ENCODE measurements around the gene PNMA8B. TPM values are rescaled to one million over a fixed set of nuclear protein-coding genes. Genes with fewer than 3 reads are reported as not detected.
"Not testable (repeated sequence)": the region's sequence is repeated elsewhere in the genome, so short reads cannot be mapped to it uniquely, and the experiment has no call there.

PNMA8B gene
- total RNA-seq, 2 donors from 2014 or later = 0.17 to 0.18 TPM

DNA sequence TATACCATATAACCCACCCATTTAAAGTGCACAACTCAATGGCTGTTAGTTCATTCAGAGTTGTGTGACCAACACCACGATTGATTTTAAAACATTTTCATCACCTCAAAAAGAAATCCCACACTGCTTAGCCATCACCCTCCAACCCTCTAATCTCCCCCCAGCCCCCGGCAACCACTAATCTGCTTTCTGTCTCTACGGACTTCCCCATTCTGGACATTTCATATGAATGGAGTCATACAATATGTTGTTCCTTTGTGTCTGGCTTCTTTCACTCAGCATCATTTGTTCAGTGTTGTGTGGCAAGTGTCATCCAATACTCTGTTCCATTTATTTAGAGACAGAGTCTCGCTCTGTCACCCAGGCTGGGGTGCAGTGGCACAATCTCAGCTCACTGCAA lies 4.0 kb upstream of the PNMA8B start:
- Mint-ChIP-seq H3K27me3 (peaks cover 37% of the 10 kb centered on the region), H3K4me3 (no peak overlapping the region), H3K4me1 (peaks cover 4% of the 10 kb centered on the region), H3K27ac (no peak overlapping the region), H3K36me3 (ENCODE audit: low read depth) (peaks cover 1% of the 10 kb centered on the region)
- ATAC-seq = no peak
- DNase-seq = no peak
- H3K9me3 ChIP-seq (ENCODE audit: control insufficient read depth, low read length, poor library complexity, severe bottlenecking) = no peaks in the 10 kb centered on the region

DNA sequence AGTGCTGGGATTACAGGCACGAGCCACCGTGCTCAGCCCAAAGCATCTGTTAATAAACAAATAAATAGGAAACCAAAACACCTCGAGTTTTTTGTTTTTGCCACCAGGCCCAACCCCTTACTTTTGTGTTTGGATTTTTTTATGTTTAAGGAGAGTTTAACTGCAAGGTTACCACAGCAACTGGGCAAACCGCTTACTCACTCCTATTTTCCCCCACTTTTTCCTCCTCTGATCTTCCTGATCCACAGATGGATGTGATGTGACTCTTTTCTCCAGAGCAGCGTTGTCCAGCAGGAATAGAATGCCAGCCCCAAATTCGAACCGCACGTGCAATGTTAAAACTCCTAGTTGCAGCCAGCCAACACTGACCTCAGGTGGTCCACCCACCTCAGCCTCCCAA lies 2.1 kb upstream of the PNMA8B start:
- Mint-ChIP-seq H3K4me1 (peaks cover 11% of the 10 kb centered on the region), H3K27me3 (peaks cover 39% of the 10 kb centered on the region), H3K27ac (no peak overlapping the region), H3K4me3 (no peak overlapping the region), H3K36me3 (ENCODE audit: low read depth) (peaks cover 5% of the 10 kb centered on the region)
- DNase-seq (no peak), ATAC-seq (no peak)
- no peaks in the 10 kb centered on the region for H3K9me3 ChIP-seq (ENCODE audit: control insufficient read depth, low read length, poor library complexity, severe bottlenecking)

DNA sequence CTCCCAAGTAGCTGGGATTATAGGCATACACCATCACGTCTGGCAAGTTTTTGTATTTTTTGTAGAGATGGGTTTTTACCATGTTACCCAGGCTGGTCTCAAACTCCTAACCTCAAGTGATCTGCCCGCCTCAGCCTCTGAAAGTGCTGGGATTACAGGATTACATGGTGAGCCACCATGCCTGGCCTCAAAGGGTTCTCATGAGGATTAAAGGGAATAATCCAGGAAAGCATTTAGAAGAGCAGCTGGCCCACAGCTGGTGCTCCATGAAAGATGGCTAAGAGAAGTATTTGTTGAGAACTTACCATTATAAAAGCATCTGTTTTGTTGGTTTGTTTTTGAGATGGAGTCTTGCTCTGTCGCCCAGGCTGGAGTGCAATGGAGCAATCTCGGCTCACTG lies 1.2 kb upstream of the PNMA8B start:
- H3K4me3 Mint-ChIP-seq; ATAC-seq; DNase-seq; H3K9me3 ChIP-seq (ENCODE audit: control insufficient read depth, low read length, poor library complexity, severe bottlenecking); H3K27ac Mint-ChIP-seq; H3K36me3 Mint-ChIP-seq (ENCODE audit: low read depth): not testable (repeated sequence)
- H3K27me3 Mint-ChIP-seq = peaks cover 43% of the 10 kb centered on the region
- H3K4me1 Mint-ChIP-seq = peaks cover 13% of the 10 kb centered on the region

DNA sequence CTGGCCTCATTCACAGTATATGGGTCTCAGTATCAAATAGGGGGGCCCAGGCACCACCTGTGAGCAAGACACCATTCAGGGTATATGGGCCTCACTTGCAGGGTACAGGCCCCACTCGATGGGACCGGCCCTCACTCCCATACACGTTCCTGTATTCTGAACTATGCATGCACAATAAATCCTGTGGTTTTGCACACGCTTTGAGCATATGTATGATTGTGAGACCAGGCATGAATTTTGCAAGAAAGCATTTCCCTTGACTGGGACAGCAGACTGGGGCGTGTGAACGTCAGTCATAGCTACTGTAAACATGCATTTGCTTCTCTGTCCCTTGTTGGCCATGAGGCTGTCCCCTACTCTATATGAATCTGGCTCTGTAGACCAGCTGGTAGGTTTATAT lies 637 bp upstream of the PNMA8B start:
- H3K9me3 ChIP-seq (ENCODE audit: control insufficient read depth, low read length, poor library complexity, severe bottlenecking) = no peaks in the 10 kb centered on the region
- ATAC-seq = no peak
- no peak for DNase-seq
- H3K27ac Mint-ChIP-seq = no peak overlapping the region
- peaks cover 5% of the 10 kb centered on the region for H3K36me3 Mint-ChIP-seq (ENCODE audit: low read depth)
- H3K27me3 Mint-ChIP-seq = peaks cover 49% of the 10 kb centered on the region
- no peak overlapping the region for H3K4me3 Mint-ChIP-seq
- peaks cover 13% of the 10 kb centered on the region for H3K4me1 Mint-ChIP-seq

DNA sequence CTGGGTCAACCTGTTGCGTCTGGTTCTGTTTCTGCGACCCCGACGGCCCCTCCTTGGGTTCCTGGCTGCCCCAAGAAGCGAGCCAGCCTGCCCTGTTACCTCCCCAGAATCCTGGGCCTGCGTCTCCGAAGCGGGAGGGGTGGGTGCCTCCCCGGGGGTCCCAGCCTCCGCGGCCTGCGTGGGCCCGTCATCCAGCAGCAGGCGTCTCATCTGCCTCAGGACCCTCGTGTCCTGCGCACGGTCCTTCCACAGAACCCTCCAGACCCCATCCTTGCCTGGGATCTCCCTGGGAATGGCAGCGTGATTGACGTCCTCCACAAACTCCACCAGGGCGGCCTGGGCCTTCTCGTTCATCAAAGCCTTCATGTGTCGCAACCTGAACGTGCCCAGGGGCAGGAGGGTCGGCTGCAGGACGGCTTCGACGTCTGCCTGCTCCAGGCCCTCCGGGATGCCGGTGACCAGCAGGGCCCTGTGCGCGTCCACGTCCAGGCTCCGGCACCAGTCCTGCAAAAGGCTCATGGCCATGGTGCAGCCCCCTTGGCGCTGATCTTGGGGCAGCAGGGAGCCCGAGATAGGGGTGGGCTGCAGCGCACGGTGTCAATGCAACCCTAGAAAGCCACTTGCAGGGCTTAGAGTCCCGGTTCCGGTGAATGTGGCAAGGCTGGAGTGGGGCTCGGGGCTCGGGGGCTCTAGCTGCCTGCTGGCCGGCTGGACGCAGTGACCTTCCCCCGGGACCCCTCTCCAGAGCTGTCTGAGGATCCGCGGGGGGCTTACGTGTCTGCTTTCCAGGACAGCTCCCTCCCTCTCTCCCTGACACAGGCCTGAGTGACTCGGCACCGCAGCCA lies 504 bp downstream of the PNMA8B start:
- DNase-seq (no peak), ATAC-seq (no peak)
- peak overlapping the region; percentile 89 for H3K4me3 Mint-ChIP-seq
- peaks cover 15% of the 10 kb centered on the region for H3K4me1 Mint-ChIP-seq
- H3K27me3 Mint-ChIP-seq = peaks cover 53% of the 10 kb centered on the region
- H3K9me3 ChIP-seq (ENCODE audit: control insufficient read depth, low read length, poor library complexity, severe bottlenecking) = no peaks in the 10 kb centered on the region
- H3K36me3 Mint-ChIP-seq (ENCODE audit: low read depth) = peaks cover 12% of the 10 kb centered on the region
- H3K27ac Mint-ChIP-seq = no peak overlapping the region

DNA sequence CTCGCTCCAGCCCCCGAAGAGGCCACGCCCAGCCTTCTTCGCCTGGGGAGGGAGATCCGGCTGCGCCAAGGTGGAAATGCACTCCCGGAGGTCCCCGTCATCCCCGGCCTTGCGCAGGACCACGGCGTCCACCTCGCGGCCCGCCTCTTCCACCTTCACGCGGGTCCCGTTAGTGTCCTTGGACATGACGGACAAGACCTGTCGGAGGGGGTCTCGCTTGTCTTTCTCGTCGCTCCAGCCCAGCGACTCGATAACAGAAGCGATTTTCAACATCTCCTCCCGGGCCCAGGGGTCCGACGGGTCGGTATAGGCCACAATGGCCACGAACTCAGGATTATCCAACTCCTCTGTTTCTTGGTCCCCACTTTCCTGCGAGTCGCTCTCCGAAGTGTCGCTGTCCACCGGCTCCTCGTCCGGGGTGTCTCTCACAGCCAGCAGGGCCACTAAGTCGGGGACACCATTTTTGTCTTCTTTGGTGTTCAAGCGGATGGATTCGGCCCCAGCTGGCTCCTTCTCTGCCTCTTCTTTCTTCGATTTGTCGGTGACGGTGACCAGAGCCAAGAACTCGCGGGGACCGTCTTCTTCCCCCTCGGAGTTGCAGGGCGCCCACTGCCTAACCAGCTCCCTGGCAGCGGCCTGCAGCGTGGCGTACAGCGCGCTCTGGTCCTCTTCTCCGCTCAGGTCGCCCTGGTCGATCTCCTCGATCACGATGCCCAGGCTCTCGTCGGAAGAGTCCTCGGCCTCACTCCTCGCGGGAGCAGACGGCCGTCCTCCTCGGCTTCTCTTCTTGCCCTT lies 1.3 kb downstream of the PNMA8B start:
- no peak for DNase-seq
- peaks cover 52% of the 10 kb centered on the region for H3K27me3 Mint-ChIP-seq
- ATAC-seq = no peak
- peak overlapping the region; percentile 89 for H3K4me3 Mint-ChIP-seq
- H3K9me3 ChIP-seq (ENCODE audit: control insufficient read depth, low read length, poor library complexity, severe bottlenecking) = no peaks in the 10 kb centered on the region
- H3K4me1 Mint-ChIP-seq = peaks cover 19% of the 10 kb centered on the region
- H3K36me3 Mint-ChIP-seq (ENCODE audit: low read depth) = peaks cover 12% of the 10 kb centered on the region
- H3K27ac Mint-ChIP-seq = no peak overlapping the region

DNA sequence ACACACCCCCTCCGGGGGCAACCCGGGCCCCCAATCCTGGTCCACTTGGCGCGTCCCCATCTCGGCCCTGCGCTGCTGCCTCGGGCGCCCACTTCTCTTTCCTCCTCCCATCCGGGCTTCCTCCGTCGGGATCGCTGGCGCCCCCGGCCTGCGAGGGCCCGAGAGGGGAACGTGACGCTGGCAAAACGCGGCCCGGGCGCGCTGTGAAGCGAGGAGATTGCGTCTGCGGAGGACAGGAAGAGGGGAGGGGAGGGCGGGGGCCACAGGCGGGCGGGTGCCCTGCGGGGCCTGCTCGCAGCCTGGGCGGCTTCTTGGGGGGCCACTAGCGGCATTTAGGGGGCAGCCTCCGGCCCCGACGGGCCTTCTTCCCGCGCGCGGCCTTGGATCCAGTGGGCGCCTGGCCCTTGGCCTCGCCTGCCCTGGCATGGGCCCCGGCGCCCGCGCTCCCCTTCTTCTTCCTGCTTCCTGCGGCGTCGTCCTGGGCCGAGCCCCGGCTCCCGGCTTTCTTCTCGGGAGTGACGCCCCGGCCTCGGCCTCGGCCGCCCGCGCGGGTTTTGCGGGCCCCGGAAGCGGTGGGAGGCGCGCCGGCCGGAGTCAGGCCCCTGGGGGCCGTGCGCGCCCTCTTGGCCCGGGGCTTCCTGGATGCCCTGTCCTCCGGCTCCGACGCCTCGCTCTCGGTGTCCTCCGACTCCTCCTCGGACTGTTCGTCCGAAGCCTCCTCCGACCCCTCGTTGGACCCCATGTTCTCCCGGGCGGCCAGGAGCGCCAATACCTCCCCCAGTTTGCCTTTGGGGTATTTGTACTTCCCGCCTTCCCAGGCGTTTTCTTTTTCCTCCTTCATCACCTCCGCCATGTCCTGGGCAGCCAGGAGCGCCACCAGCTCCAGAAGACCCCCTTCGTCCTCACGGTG lies 2.2 kb downstream of the PNMA8B start:
- Mint-ChIP-seq H3K27me3 (peaks cover 54% of the 10 kb centered on the region), H3K4me1 (peaks cover 19% of the 10 kb centered on the region), H3K4me3 (peak overlapping the region; percentile 89), H3K27ac (no peak overlapping the region), H3K36me3 (ENCODE audit: low read depth) (peaks cover 12% of the 10 kb centered on the region)
- no peak for DNase-seq
- ATAC-seq = peak; percentile 59
- no peaks in the 10 kb centered on the region for H3K9me3 ChIP-seq (ENCODE audit: control insufficient read depth, low read length, poor library complexity, severe bottlenecking)

DNA sequence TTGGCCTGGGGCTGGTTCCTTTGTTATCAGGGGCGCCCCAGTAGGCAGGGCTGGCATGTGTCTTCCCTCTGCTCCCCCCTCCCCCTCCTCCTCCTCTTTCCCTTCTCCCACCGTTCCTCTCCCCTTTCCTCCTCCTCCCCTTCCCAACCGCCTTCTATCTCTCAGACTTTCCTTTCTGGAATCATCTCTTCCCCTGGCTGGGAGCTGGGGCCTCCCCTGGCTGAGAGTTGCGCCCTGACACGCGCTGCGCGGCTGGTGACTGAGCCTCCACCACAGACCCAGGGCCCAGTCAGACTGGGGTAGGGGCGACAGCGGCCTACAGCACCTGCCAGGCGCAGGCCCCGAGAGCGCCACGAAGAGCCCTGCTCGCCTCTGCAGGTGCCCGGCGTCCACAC lies 2.8 kb downstream of the PNMA8B start:
- H3K4me1 Mint-ChIP-seq = peaks cover 23% of the 10 kb centered on the region
- peaks cover 12% of the 10 kb centered on the region for H3K36me3 Mint-ChIP-seq (ENCODE audit: low read depth)
- H3K27me3 Mint-ChIP-seq = peaks cover 55% of the 10 kb centered on the region
- no peak overlapping the region for H3K27ac Mint-ChIP-seq
- H3K9me3 ChIP-seq (ENCODE audit: control insufficient read depth, low read length, poor library complexity, severe bottlenecking) = no peaks in the 10 kb centered on the region
- DNase-seq (no peak), ATAC-seq (peak; percentile 20)
- peak overlapping the region; percentile 78 for H3K4me3 Mint-ChIP-seq

DNA sequence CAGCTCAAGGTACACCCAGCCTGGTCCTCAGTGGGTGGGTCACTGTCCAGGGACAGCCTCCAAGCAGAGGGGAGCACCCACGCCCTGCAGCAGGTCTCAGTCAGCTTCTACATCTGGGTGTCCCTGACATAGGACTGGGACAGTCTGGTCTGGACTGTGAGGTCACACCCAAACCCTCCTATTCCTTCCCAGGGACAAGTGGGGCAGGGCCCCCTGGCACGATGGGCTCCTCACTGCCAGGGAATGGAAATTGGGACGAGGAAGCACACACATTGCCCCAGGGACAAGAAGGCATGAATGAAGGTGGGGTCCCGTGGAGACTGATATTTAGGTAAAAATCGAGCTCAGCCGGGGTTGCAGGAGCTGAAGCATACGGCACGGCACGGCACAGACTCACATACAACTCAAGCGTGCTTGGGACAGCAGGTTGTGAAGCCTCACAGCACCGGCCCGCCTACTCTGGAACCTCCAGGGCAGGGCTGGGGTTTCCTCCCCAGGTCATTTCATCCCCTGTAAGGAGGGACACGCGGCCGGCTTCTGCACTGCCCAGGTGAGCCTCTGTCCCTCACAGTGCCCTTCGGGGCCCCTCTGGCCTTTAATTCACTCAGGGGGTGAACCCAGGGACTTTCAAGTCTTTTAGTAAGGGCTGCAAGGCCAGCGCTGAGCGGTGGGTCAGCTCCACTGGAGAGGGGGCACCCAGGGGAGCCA lies 3.5 kb downstream of the PNMA8B start:
- no peak for DNase-seq
- no peak overlapping the region for H3K27ac Mint-ChIP-seq

DNA sequence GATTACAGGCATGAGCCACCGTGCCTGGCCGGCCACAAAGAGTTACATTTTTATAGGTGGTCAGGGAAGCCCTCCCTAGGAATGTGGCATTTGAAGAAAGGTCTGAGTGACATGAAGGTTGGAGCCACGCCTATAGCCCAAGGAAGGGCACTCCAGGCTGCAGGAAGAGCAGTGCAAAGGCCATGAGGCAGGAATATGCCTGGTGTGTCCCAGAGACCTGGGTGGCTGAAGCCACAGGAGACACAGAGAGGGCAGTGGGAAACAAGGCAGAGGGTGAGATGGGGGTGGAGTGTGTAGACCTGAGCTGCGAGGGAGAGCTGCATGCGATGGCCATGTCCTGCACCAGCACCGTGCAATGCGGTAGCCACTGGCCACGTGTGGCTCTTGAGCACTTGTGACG lies 4.9 kb downstream of the PNMA8B start:
- DNase-seq = no peak

More for the DNA sequence above, 3.5 kb downstream of the PNMA8B start:
- Mint-ChIP-seq H3K36me3 (ENCODE audit: low read depth) (peaks cover 12% of the 10 kb centered on the region), H3K27me3 (peaks cover 61% of the 10 kb centered on the region), H3K4me1 (peaks cover 28% of the 10 kb centered on the region), H3K4me3 (peak overlapping the region; percentile 69)
- H3K9me3 ChIP-seq (ENCODE audit: control insufficient read depth, low read length, poor library complexity, severe bottlenecking) = no peaks in the 10 kb centered on the region
- no peak for ATAC-seq

DNA sequence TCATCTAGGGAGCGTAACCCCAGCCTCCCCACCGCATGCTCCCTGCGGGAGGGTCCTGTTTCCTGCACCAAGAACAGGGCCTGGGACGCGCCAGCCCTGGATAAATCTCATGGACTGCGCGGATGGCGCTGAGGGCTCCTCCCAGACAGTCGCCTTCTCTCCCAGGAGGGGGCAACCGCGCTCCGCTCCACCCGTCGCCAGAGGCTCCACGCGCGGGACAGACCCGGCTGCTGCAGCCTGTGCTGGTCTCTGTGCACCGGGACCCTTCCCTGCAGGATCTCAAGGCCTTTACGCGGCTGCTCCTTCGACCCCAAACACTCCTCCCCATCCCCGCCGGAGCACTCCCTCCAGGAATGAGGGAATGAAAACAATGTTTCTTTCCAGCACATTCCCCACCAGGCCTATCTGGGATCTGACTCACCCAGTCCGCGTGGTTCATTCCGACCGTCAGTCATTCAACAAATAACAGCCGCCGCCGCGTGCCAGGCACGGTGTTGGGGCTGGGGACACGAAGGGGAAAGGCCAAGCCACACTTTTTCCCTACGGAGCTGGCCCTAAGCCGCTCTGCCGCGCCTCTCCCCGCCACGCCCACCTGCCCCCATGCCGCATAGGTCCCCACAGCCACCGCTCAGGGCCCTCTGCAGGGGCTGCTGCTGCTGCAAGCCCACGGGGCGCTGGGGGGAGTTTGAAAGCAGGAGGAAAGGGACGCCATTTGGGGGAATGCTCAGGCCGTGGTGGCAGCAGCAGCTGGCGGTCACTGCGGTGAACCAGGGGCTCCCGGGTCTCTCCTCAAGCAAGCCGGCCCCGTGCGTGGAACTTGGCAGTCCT lies 6.0 kb downstream of the PNMA8B start:
- no peak for DNase-seq
- Mint-ChIP-seq H3K27me3 (peaks cover 83% of the 10 kb centered on the region), H3K27ac (peak overlapping the region; percentile 16), H3K36me3 (ENCODE audit: low read depth) (peaks cover 12% of the 10 kb centered on the region), H3K4me1 (peaks cover 30% of the 10 kb centered on the region), H3K4me3 (peak overlapping the region; percentile 28)
- H3K9me3 ChIP-seq (ENCODE audit: control insufficient read depth, low read length, poor library complexity, severe bottlenecking) = no peaks in the 10 kb centered on the region
- ATAC-seq = no peak

More for the DNA sequence above, 4.9 kb downstream of the PNMA8B start:
- H3K36me3 Mint-ChIP-seq (ENCODE audit: low read depth) = peaks cover 14% of the 10 kb centered on the region
- no peak overlapping the region for H3K27ac Mint-ChIP-seq
- H3K9me3 ChIP-seq (ENCODE audit: control insufficient read depth, low read length, poor library complexity, severe bottlenecking) = no peaks in the 10 kb centered on the region
- no peak for ATAC-seq
- H3K4me3 Mint-ChIP-seq = no peak overlapping the region
- peaks cover 31% of the 10 kb centered on the region for H3K4me1 Mint-ChIP-seq
- peaks cover 74% of the 10 kb centered on the region for H3K27me3 Mint-ChIP-seq

DNA sequence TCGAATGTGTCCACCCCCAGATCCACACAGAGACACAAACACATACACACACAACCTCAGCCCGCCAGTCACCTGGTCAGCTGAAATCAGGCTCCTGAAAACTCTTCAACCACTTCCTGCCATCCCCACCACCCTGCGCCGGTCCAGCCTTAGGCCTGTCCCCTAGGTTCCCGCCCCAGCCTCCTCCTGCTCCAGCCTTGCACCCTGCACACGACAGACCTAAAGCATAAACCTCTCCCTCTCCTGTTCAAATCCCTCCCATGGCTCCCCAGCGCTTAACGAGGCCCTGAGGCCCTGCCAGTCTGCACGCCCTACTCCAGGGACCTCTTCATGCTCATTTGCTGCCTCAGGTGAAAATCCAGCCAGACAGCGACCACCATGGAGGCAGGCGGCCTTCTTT lies 7.1 kb downstream of the PNMA8B start:
- H3K36me3 Mint-ChIP-seq (ENCODE audit: low read depth) = peaks cover 9% of the 10 kb centered on the region
- no peaks in the 10 kb centered on the region for H3K9me3 ChIP-seq (ENCODE audit: control insufficient read depth, low read length, poor library complexity, severe bottlenecking)
- ATAC-seq = no peak
- H3K27ac Mint-ChIP-seq = peak overlapping the region; percentile 16
- peaks cover 81% of the 10 kb centered on the region for H3K27me3 Mint-ChIP-seq
- DNase-seq = no peak
- peaks cover 25% of the 10 kb centered on the region for H3K4me1 Mint-ChIP-seq
- H3K4me3 Mint-ChIP-seq = no peak overlapping the region
